ENCODE results near the gene EPC2. TPM values are rescaled to one million over a fixed set of nuclear protein-coding genes. Genes with fewer than 3 reads are reported as not detected.
A peak's percentile ranks its signal among the peaks of the same experiment; 100 is the strongest.
"Not testable (repeated sequence)": the region's sequence is repeated elsewhere in the genome, so short reads cannot be mapped to it uniquely, and the experiment has no call there.

EPC2 gene
- total and polyA plus RNA-seq, 4 donors = 7.0 to 65.3 (median 20.8) TPM

DNA sequence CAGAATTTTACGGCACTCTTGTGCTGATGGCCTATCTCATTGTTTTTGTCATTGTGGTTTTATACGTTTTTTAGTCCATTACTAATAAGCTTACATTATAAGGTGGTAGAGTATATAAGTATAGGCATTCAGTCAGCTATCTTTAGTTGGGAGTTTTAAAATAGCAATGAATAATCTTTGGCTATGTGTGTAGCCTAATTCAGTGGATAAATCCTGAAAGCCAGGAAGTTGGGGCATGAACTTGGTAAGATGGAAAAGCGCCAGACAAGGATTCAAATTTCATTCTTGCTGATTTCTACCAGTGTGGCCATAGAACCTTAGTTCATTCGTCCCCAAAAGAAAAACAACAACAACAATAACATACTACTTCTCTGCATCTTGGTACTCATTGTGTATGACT lies 31.2 kb downstream of the EPC2 start:
- Histone ChIP-seq H3K4me3 (no peak overlapping the region), H3K9ac (ENCODE audit: insufficient read depth in 1 of 2, low read length in 2 of 2) (no peak overlapping the region), H3K27ac (ENCODE audit: low read depth in 1 of 2, low read length in 1 of 2) (no peak overlapping the region), H3K27me3 (ENCODE audit: control insufficient read depth in 3 of 3, insufficient read depth in 3 of 3, low read length in 2 of 3) (no peaks in the 10 kb centered on the region), H3K4me1 (ENCODE audit: control insufficient read depth in 5 of 5, insufficient read depth in 5 of 5, low read length in 5 of 5) (peaks cover 2 to 9% (median 4%) of the 10 kb centered on the region in 5 donors), H3K9me3 (ENCODE audit: control insufficient read depth in 4 of 4, insufficient read depth in 3 of 4, low read length in 3 of 4) (peaks cover 0 to 5% (median 0%) of the 10 kb centered on the region in 4 donors), H3K36me3 (ENCODE audit: control insufficient read depth in 4 of 4, insufficient read depth in 4 of 4, low read length in 4 of 4) (no peaks in the 10 kb centered on the region)
- TF ChIP-seq, protein P1, sequence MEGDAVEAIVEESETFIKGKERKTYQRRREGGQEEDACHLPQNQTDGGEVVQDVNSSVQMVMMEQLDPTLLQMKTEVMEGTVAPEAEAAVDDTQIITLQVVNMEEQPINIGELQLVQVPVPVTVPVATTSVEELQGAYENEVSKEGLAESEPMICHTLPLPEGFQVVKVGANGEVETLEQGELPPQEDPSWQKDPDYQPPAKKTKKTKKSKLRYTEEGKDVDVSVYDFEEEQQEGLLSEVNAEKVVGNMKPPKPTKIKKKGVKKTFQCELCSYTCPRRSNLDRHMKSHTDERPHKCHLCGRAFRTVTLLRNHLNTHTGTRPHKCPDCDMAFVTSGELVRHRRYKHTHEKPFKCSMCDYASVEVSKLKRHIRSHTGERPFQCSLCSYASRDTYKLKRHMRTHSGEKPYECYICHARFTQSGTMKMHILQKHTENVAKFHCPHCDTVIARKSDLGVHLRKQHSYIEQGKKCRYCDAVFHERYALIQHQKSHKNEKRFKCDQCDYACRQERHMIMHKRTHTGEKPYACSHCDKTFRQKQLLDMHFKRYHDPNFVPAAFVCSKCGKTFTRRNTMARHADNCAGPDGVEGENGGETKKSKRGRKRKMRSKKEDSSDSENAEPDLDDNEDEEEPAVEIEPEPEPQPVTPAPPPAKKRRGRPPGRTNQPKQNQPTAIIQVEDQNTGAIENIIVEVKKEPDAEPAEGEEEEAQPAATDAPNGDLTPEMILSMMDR (IDR thresholded peaks at IDR 0.05; ENCODE audit: control extremely low read depth, extremely low read depth) = no peak
- WGBS, 2 donors = 73 to 82% methylated on average over 4 of the region's 4 CpGs
- DNase-seq = peak in 1 of 3 donors; percentile 49
- no peak for ATAC-seq (ENCODE audit: insufficient read depth, low FRiP score)

DNA sequence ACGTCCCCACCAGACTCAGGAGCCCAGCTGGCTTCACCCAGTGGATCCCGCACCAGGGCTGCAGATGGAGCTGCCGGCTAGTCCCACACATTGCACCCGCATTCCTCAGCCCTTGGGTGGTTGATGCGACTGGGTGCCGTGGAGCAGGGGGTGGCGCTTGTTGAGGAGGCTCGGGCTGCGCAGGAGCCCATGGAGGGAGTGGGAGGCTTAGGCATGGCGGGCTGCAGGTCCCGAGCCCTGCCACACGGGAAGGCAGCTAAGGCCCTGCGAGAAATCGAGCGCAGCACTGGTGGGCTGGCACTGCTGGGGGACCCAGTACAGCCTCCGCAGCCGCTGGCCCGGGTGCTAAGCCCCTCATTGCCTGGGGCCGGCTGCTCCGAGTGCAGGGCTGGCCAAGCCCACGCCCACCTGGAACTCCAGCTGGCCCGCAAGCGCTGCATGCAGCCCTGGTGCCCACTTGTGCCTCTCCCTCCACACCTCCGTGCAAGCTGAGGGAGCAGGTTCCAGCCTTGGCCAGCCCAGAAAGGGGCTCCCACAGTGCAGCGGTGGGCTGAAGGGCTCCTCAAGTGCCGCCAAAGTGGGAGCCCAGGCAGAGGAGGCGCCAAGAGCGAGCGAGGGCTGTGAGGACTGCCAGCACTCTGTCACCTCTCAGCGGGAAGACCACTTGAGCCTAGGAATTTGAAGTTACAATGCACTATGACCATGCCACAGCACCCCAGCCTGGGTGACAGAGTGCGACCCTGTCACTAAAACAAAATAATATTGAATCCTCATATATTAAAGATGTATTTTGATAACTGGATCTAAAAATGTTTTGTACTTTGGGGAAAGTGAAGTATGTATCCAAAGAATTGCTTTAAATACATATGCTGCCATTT lies 34.0 kb downstream of the EPC2 start:
- DNase-seq; H3K9me3 ChIP-seq (ENCODE audit: control insufficient read depth in 4 of 4, insufficient read depth in 3 of 4, low read length in 3 of 4); H3K4me1 ChIP-seq (ENCODE audit: control insufficient read depth in 5 of 5, insufficient read depth in 5 of 5, low read length in 5 of 5); H3K27ac ChIP-seq (ENCODE audit: low read depth in 1 of 2, low read length in 1 of 2); H3K36me3 ChIP-seq (ENCODE audit: control insufficient read depth in 4 of 4, insufficient read depth in 4 of 4, low read length in 4 of 4); ATAC-seq (ENCODE audit: insufficient read depth, low FRiP score); H3K9ac ChIP-seq (ENCODE audit: insufficient read depth in 1 of 2, low read length in 2 of 2); H3K4me3 ChIP-seq; H3K27me3 ChIP-seq (ENCODE audit: control insufficient read depth in 3 of 3, insufficient read depth in 3 of 3, low read length in 2 of 3): not testable (repeated sequence)
- 91 to 96% methylated on average over 30 to 31 of the region's 31 CpGs for WGBS, 2 donors

DNA sequence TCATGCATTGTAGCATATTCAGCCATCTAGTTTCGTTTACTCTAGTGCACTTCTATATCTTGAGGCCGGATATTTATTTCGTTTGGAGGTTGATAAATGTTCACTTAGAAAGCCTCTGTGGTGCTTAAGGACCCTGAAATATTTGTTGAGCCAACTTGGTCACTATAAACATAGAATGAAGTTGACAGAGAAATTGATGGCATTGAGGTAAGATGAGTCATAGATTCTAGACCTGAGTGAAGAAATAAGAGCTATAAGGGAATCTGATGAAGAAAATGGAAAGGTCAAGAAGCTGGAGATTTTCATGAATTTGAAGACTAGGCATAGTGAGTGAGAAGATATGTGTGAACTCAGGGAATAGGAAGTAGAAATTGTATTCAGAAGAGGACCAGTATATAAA lies 35.9 kb downstream of the EPC2 start:
- no peaks in the 10 kb centered on the region for H3K27me3 ChIP-seq (ENCODE audit: control insufficient read depth in 3 of 3, insufficient read depth in 3 of 3, low read length in 2 of 3)
- H3K27ac ChIP-seq (ENCODE audit: low read depth in 1 of 2, low read length in 1 of 2) = no peak overlapping the region
- 49 to 72% methylated on average over 3 of the region's 3 CpGs for WGBS, 2 donors
- no peaks in the 10 kb centered on the region for H3K36me3 ChIP-seq (ENCODE audit: control insufficient read depth in 4 of 4, insufficient read depth in 4 of 4, low read length in 4 of 4)
- ATAC-seq (ENCODE audit: insufficient read depth, low FRiP score) (no peak), DNase-seq (no peak)
- no peak overlapping the region for H3K4me3 ChIP-seq
- H3K4me1 ChIP-seq (ENCODE audit: control insufficient read depth in 5 of 5, insufficient read depth in 5 of 5, low read length in 5 of 5) = peaks cover 0 to 11% (median 3%) of the 10 kb centered on the region in 5 donors
- H3K9me3 ChIP-seq (ENCODE audit: control insufficient read depth in 4 of 4, insufficient read depth in 3 of 4, low read length in 3 of 4) = no peaks in the 10 kb centered on the region
- no peak overlapping the region for H3K9ac ChIP-seq (ENCODE audit: insufficient read depth in 1 of 2, low read length in 2 of 2)
- TF ChIP-seq, protein P1 (IDR thresholded peaks at IDR 0.05; ENCODE audit: control extremely low read depth, extremely low read depth) = no peak

DNA sequence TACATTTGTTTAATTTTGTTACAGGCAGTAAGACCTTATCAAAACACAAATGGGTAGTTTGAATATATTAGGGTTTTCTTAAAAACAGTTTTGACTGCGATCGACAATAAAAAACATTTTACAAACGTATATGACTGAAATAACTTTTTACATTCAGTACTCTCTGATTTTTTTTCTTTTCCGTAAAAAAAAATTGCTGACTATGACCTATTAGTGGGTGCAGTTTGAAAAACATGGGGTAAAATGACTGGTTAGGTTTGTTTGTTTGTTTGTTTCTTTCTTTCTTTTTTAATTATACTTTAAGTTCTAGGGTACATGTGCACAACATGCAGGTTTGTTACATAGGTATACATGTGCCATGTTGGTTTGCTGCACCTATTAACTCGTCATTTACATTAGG lies 36.9 kb downstream of the EPC2 start:
- no peak overlapping the region for H3K27ac ChIP-seq (ENCODE audit: low read depth in 1 of 2, low read length in 1 of 2)
- DNase-seq = no peak
- WGBS, 2 donors = 86 to 96% methylated on average over 5 of the region's 5 CpGs
- H3K9ac ChIP-seq (ENCODE audit: insufficient read depth in 1 of 2, low read length in 2 of 2) = no peak overlapping the region
- no peaks in the 10 kb centered on the region for H3K9me3 ChIP-seq (ENCODE audit: control insufficient read depth in 4 of 4, insufficient read depth in 3 of 4, low read length in 3 of 4)
- H3K36me3 ChIP-seq (ENCODE audit: control insufficient read depth in 4 of 4, insufficient read depth in 4 of 4, low read length in 4 of 4) = no peaks in the 10 kb centered on the region
- ATAC-seq (ENCODE audit: insufficient read depth, low FRiP score) = no peak
- TF ChIP-seq, protein P1 (IDR thresholded peaks at IDR 0.05; ENCODE audit: control extremely low read depth, extremely low read depth) = no peak
- H3K4me1 ChIP-seq (ENCODE audit: control insufficient read depth in 5 of 5, insufficient read depth in 5 of 5, low read length in 5 of 5) = peaks cover 0 to 7% (median 3%) of the 10 kb centered on the region in 5 donors
- no peaks in the 10 kb centered on the region for H3K27me3 ChIP-seq (ENCODE audit: control insufficient read depth in 3 of 3, insufficient read depth in 3 of 3, low read length in 2 of 3)
- H3K4me3 ChIP-seq = no peak overlapping the region

DNA sequence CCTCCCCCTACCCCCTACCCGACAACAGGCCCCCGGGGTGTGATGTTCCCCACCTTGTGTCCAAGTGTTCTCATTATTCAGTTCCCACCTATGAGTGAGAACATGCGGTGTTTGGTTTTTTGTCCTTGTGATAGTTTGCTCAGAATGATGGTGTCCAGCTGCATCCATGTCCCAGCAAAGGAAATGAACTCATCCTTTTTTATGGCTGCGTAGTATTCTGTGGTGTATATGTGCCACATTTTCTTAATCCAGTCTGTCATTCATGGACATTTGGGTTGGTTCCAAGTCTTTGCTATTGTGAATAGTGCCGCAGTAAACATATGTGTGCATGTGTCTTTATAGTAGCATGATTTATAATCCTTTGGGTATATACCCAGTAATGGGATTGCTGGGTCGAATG lies 37.3 kb downstream of the EPC2 start:
- not testable (repeated sequence) for H3K4me3 ChIP-seq; H3K9me3 ChIP-seq (ENCODE audit: control insufficient read depth in 4 of 4, insufficient read depth in 3 of 4, low read length in 3 of 4); H3K36me3 ChIP-seq (ENCODE audit: control insufficient read depth in 4 of 4, insufficient read depth in 4 of 4, low read length in 4 of 4); H3K4me1 ChIP-seq (ENCODE audit: control insufficient read depth in 5 of 5, insufficient read depth in 5 of 5, low read length in 5 of 5); DNase-seq; H3K27me3 ChIP-seq (ENCODE audit: control insufficient read depth in 3 of 3, insufficient read depth in 3 of 3, low read length in 2 of 3); H3K9ac ChIP-seq (ENCODE audit: insufficient read depth in 1 of 2, low read length in 2 of 2); ATAC-seq (ENCODE audit: insufficient read depth, low FRiP score); H3K27ac ChIP-seq (ENCODE audit: low read depth in 1 of 2, low read length in 1 of 2)
- 84 to 97% methylated on average over 5 to 6 of the region's 6 CpGs for WGBS, 2 donors

Data from lung (tissue), 12 donors.